ENCODE results near the gene NTF4. TPM values are rescaled to one million over a fixed set of nuclear protein-coding genes. Genes with fewer than 3 reads are reported as not detected.
A peak's percentile ranks its signal among the peaks of the same experiment; 100 is the strongest.
"Not testable (repeated sequence)": the region's sequence is repeated elsewhere in the genome, so short reads cannot be mapped to it uniquely, and the experiment has no call there.

The NTF4 gene
- total and polyA plus RNA-seq, 2 of the 4 experiments (the other 2 are of a cell fraction): 0.09 to 0.18 TPM

DNA sequence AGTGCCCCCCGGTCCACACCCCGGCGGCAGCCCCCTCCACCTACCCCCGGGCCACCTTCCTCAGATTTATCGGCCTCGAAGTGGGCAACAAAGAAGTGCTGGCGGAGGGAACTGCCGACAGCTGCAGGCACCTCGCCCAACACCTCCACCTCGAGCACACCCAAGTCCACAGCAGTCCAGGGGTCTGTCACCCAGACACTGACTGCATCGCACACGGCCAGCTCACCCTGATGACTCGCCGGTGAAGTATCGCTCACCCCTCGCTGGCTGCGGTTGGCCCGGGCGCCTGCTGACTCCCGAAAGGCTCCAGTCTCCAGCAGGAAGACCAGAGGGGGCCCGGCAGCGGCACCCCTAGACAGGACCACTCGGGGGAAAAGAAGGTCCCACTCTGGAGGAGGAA is 39.0 kb downstream of the NTF4 start:
- H2BK20ac ChIP-seq (ENCODE audit: low read depth, low read length); H3K36me3 ChIP-seq (ENCODE audit: control insufficient read depth, insufficient read depth, low read length); H3K14ac ChIP-seq (replicated peaks; ENCODE audit: low read depth, low read length); H3K9ac ChIP-seq (ENCODE audit: low read depth, low read length); H3K27ac ChIP-seq (ENCODE audit: insufficient read depth, low read length); H2AK9ac ChIP-seq (replicated peaks; ENCODE audit: low read depth, low read length, poor library complexity); H3K23ac ChIP-seq (ENCODE audit: low read depth, low read length); H2AK5ac ChIP-seq (ENCODE audit: low read depth, low read length); H4K91ac ChIP-seq (ENCODE audit: insufficient read depth, low read depth, low read length); BruUV-seq (replicated peaks); H3K27me3 ChIP-seq (ENCODE audit: control insufficient read depth, insufficient read depth, low read length); H3K4me1 ChIP-seq (ENCODE audit: control insufficient read depth, insufficient read depth, low read length); H3K79me1 ChIP-seq (ENCODE audit: low read depth in 1 of 2, low read length in 2 of 2); H2AFZ ChIP-seq (replicated peaks; ENCODE audit: low read length, poor library complexity); H4K5ac ChIP-seq (ENCODE audit: low read depth, low read length); H2BK5ac ChIP-seq (ENCODE audit: low read depth, low read length, poor library complexity, severe bottlenecking); H3K9me1 ChIP-seq (ENCODE audit: insufficient read depth, low read length); H2BK15ac ChIP-seq (ENCODE audit: low read depth, low read length); CTCF ChIA-PET; H4K20me1 ChIP-seq (ENCODE audit: insufficient read depth, low read length); H4K8ac ChIP-seq (ENCODE audit: low read depth in 2 of 2, low read length in 2 of 2); dilution Hi-C loops (cut with HindIII; ENCODE audit: low sequenced_read_pairs, unreplicated experiment); H3K18ac ChIP-seq (ENCODE audit: low read depth, low read length); H3K4me3 ChIP-seq (ENCODE audit: insufficient read depth, low read depth, low read length); H3K9me3 ChIP-seq (ENCODE audit: control insufficient read depth, insufficient read depth, low read length); H3K4me2 ChIP-seq (ENCODE audit: low read depth, low read length); intact Hi-C loops (cut with micrococcal nuclease); POLR2A ChIA-PET (ENCODE audit: unreplicated experiment); in situ Hi-C loops (cut with MboI; ENCODE audit: low sequenced_read_pairs); H3K56ac ChIP-seq (ENCODE audit: extremely low read depth, insufficient read depth, low read length): not testable (repeated sequence)
- ATAC-seq (ENCODE audit: low read depth) (peak; percentile 79), DNase-seq (peak; percentile 14)
- Histone ChIP-seq H2BK120ac (ENCODE audit: low read depth, low read length) (0 out of 2 replicates have a peak overlapping the region, but pooled peaks have one; percentile 64), H3K4ac (ENCODE audit: low read depth, low read length) (peak overlapping the region; percentile 72; the same call in 1 of the 2 replicates)
- WGBS, 2 experiments (ENCODE audit: extremely low coverage in 2 of 2, insufficient read length in 1 of 2): no CpG with 5 or more reads among the region's 23 CpGs

DNA sequence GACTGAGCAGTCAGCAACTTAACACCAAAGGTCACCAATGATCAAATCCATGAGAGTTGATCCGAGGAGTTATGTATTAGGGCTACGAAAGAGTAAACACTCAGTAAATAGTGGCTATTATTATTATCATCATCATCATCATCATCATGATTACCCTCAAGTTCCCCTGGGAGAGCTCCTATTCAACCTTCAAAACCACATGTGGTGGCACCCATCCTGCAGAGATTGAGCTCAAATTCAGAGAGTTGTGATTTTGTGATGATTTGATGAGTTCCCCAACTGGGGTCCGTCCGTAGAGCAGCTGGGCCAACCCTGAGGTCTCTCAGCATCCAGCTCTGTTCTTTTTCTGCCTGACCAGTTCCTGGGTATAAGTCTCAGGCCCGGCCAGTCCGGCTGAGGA is 39.5 kb downstream of the NTF4 start:
- H3K18ac ChIP-seq (ENCODE audit: low read depth, low read length); H3K27me3 ChIP-seq (ENCODE audit: control insufficient read depth, insufficient read depth, low read length); BruUV-seq (replicated peaks); H3K9me3 ChIP-seq (ENCODE audit: control insufficient read depth, insufficient read depth, low read length); H2AK5ac ChIP-seq (ENCODE audit: low read depth, low read length); H2BK15ac ChIP-seq (ENCODE audit: low read depth, low read length); H3K79me1 ChIP-seq (ENCODE audit: low read depth in 1 of 2, low read length in 2 of 2); ATAC-seq (ENCODE audit: low read depth); POLR2A ChIA-PET (ENCODE audit: unreplicated experiment); H3K4me3 ChIP-seq (ENCODE audit: insufficient read depth, low read depth, low read length); dilution Hi-C loops (cut with HindIII; ENCODE audit: low sequenced_read_pairs, unreplicated experiment); H3K23ac ChIP-seq (ENCODE audit: low read depth, low read length); H3K14ac ChIP-seq (replicated peaks; ENCODE audit: low read depth, low read length); H2AFZ ChIP-seq (replicated peaks; ENCODE audit: low read length, poor library complexity); H4K8ac ChIP-seq (ENCODE audit: low read depth in 2 of 2, low read length in 2 of 2); H3K27ac ChIP-seq (ENCODE audit: insufficient read depth, low read length); H3K4ac ChIP-seq (ENCODE audit: low read depth, low read length); H3K4me2 ChIP-seq (ENCODE audit: low read depth, low read length); H2BK20ac ChIP-seq (ENCODE audit: low read depth, low read length); CTCF ChIA-PET; in situ Hi-C loops (cut with MboI; ENCODE audit: low sequenced_read_pairs); H3K36me3 ChIP-seq (ENCODE audit: control insufficient read depth, insufficient read depth, low read length); H4K91ac ChIP-seq (ENCODE audit: insufficient read depth, low read depth, low read length); H4K20me1 ChIP-seq (ENCODE audit: insufficient read depth, low read length); H3K9me1 ChIP-seq (ENCODE audit: insufficient read depth, low read length); H3K56ac ChIP-seq (ENCODE audit: extremely low read depth, insufficient read depth, low read length); H2BK5ac ChIP-seq (ENCODE audit: low read depth, low read length, poor library complexity, severe bottlenecking); DNase-seq; H2AK9ac ChIP-seq (replicated peaks; ENCODE audit: low read depth, low read length, poor library complexity); intact Hi-C loops (cut with micrococcal nuclease); H4K5ac ChIP-seq (ENCODE audit: low read depth, low read length); H2BK120ac ChIP-seq (ENCODE audit: low read depth, low read length); H3K9ac ChIP-seq (ENCODE audit: low read depth, low read length); H3K4me1 ChIP-seq (ENCODE audit: control insufficient read depth, insufficient read depth, low read length): not testable (repeated sequence)
- no CpG with 5 or more reads among the region's 6 CpGs for WGBS, 2 experiments (ENCODE audit: extremely low coverage in 2 of 2, insufficient read length in 1 of 2)
